ENCODE data around the gene SLC52A1. TPM values are rescaled to one million over a fixed set of nuclear protein-coding genes. Genes with fewer than 3 reads are reported as not detected.

SLC52A1 gene
- total and polyA plus RNA-seq, 2 of the 13 experiments (the other 11 are each of a cell fraction or from before 2014, with no cell fraction given): 0.03 to 0.13 TPM

- Histone ChIP-seq H2AFZ (ENCODE audit: low read length) (no peak overlapping the region), H3K36me3 (replicated peaks in 1 of 2; ENCODE audit: control insufficient read depth in 1 of 2, insufficient read depth in 2 of 2, low read length in 2 of 2) (no peaks in the 10 kb centered on the region), H3K27me3 (ENCODE audit: control insufficient read depth in 1 of 2, insufficient read depth in 2 of 2, low read length in 2 of 2) (no peaks in the 10 kb centered on the region), H3K4me2 (ENCODE audit: low read depth, low read length) (no peak overlapping the region), H3K4me1 (ENCODE audit: insufficient read depth, low read length) (peaks cover 26% of the 10 kb centered on the region), H3K9ac (ENCODE audit: insufficient read depth, low read depth, low read length) (no peak overlapping the region), H3K4me3 (replicated peaks in 1 of 3; ENCODE audit: insufficient read depth in 1 of 3, low read depth in 2 of 3, low read length in 3 of 3) (no peak overlapping the region), H3K27ac (ENCODE audit: extremely low read length, insufficient read depth, low read length) (no peak overlapping the region), H4K20me1 (ENCODE audit: insufficient read depth, low read length) (no peaks in the 10 kb centered on the region), H3K79me2 (ENCODE audit: insufficient read depth, low read length) (no peaks in the 10 kb centered on the region), H3K9me3 (ENCODE audit: low read length) (no peaks in the 10 kb centered on the region)
- DNase-seq (ENCODE audit: low spot score) (no peak), ATAC-seq (no peak), FAIRE-seq (no peak)
- in situ Hi-C loops (cut with HindIII; ENCODE audit: extremely low pct_ligation_motif_present, low pct_unique_long_range_greater_than_20kb): loop anchor here (5.0 kb wide), 1 partner anchor 91 kb away; no protein-coding TSS in a partner anchor
- CTCF ChIA-PET (ENCODE audit: low intra/inter-chr PET ratio, low total read pairs): no interaction called here
- 77% methylated on average over 3 of the region's 3 CpGs for WGBS (ENCODE audit: low lambda C conversion rate)
- BruUV-seq (replicated peaks): no TSS peak
- intact Hi-C loops (cut with micrococcal nuclease; ENCODE audit: unreplicated experiment): loop anchor here (10.0 kb wide), 1 partner anchor 163 kb away; the partner anchor contains the start of gene CHRNE
- POLR2A ChIA-PET: no interaction called here
- TF ChIP-seq NR2F6 (IDR thresholded peaks at IDR 0.05): no peak
- TF ChIP-seq NR2F6 (CRISPR knock-in tag; IDR thresholded peaks at IDR 0.05): no peak
- TF ChIP-seq ZNF280D (CRISPR knock-in tag; IDR thresholded peaks at IDR 0.05): no peak
- no peak for TF ChIP-seq RBFOX2 (IDR thresholded peaks at IDR 0.05; ENCODE audit: low read depth, low read length)
- no peak for TF ChIP-seq THAP9 (CRISPR knock-in tag; IDR thresholded peaks at IDR 0.05; ENCODE audit: borderline replicate concordance)
- TF ChIP-seq FOXA1 (IDR thresholded peaks at IDR 0.05): no peak
- TF ChIP-seq FOXA1 (CRISPR knock-in tag; IDR thresholded peaks at IDR 0.05): no peak
- no peak for TF ChIP-seq THRA (CRISPR knock-in tag; IDR thresholded peaks at IDR 0.05; ENCODE audit: borderline replicate concordance)
- TF ChIP-seq FOXM1 (CRISPR knock-in tag; IDR thresholded peaks at IDR 0.05): no peak
- TF ChIP-seq CBX2 (IDR thresholded peaks at IDR 0.05; ENCODE audit: low read depth, low read length): no peak
- no peak for TF ChIP-seq CBX2 (CRISPR knock-in tag; IDR thresholded peaks at IDR 0.05; ENCODE audit: low read depth)
- no peak for TF ChIP-seq ZBED4 (CRISPR knock-in tag; IDR thresholded peaks at IDR 0.05; ENCODE audit: borderline replicate concordance)
- TF ChIP-seq ZNF605 (CRISPR knock-in tag; IDR thresholded peaks at IDR 0.05): no peak
These were observed 33.0 kb upstream of the SLC52A1 start for GRCh38 chr17:5068236-5068635.

Measured in HepG2 (cell line).